GM21390 (cell line): ENCODE results near the gene TGFB3.
"Not testable (repeated sequence)": the region's sequence is repeated elsewhere in the genome, so short reads cannot be mapped to it uniquely, and the experiment has no call there.

Source experiments
- ATAC-seq: cut with Tn5 transposase; IDR thresholded peaks from one replicate; pipeline ENCODE4 v1.9.1; 2021; ENCODE audit not compliant: unreplicated experiment

The TGFB3 gene

DNA sequence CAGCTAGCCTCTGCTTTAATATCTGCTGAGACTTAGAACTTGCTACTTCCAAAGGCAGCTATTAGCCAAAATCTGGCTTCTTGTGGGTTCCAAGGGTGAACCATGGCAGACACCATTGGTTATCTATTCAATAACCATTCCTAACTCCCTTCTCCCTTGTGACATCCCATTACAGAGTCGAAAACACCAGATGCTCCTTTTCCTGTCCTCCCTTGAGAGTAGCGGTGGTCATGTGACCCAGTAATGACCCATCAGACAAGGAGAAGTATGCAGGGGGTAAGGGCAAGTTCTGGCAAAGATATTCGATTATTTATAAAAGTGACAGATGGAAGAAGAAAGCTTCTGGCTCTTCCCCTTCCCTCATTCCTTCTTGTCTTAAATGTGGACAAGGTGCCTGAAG lies 20.1 kb downstream of the TGFB3 start:
- no peak for ATAC-seq

- peak; percentile 89 for ATAC-seq
Observed at GRCh38 chr14:75960231-75960630, 21.6 kb downstream of the TGFB3 start.

DNA sequence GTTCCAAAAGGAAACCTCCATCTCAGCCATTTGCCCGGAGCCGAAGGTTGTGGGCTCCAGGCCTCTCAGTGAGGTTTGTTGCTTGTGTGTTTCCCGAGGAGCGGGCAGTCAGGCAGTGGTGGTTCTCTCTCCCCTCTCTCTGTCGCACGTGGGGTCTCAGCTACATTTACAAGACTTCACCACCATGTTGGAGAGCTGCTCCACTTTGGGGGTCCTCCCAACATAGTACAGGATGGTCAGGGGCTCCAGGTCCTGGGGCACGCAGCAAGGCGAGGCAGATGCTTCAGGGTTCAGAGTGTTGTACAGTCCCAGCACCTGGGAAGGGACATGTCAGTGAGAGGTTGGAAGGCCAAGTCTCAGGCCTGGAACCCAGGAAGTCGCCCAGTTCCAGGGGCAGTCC lies 22.8 kb downstream of the TGFB3 start:
- no peak for ATAC-seq

GRCh38 chr14:75952489-75952888 lies 29.3 kb downstream of the TGFB3 start:
- ATAC-seq: no peak

- ATAC-seq: no peak
Observed at GRCh38 chr14:75946785-75947184, 35.0 kb downstream of the TGFB3 start.

GRCh38 chr14:75944607-75945241 lies 37.1 kb downstream of the TGFB3 start:
- no peak for ATAC-seq

- ATAC-seq: no peak
Observed at GRCh38 chr14:75941030-75941429, 40.8 kb downstream of the TGFB3 start.

DNA sequence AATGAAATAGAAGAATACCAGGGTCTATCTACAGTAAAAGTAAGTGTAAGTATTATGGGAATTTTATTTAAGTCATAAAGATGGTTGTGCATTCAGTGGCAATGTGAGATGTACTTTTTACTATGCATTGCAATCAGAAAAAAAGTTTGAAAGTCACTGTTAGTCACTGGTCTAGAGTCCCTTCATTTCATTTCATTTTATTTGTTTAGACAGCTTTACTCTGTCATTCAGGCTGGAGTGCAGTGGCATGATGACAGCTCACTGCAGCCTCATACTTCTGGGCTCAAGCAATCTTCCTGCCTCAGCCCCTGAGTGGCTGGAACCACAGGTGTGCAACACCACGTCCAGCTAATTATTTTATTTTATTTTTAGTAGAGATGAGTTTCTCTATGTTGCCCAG lies 42.6 kb downstream of the TGFB3 start:
- no peak for ATAC-seq

DNA sequence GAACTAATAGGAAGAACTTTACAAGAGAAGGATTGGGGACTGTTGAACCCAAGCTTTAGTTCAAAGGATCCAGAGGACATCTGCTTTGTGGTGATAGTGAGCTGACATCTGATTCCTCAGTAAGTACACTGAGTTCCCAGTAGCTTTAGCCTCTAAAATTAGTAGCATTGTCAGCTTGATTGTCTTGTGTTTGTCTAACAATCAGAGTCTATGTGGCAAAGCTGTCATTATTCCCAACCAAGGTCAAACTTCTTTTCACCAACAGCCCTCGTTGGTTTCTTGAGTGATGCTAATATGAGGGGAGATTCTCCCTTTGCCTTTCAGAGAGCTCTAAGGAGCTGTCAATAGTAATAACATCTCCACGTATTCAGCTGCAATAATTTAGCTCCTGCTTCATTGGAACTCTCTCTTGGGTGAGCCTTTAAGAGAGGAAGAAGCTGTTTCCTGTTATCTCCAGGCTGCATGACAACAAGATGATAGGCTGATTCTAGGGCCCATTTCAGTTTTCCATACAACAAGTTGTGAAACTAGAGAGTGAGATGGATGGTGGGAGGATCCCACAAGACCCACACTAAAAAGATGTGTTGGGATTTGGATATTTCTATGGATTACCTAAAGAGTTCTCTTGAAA lies 46.7 kb downstream of the TGFB3 start:
- no peak for ATAC-seq

GRCh38 chr14:75933712-75934296 lies 48.0 kb downstream of the TGFB3 start:
- no peak for ATAC-seq

GRCh38 chr14:75928690-75929181 lies 53.1 kb downstream of the TGFB3 start:
- ATAC-seq: no peak

GRCh38 chr14:75927564-75928087 lies 54.2 kb downstream of the TGFB3 start:
- ATAC-seq: no peak

DNA sequence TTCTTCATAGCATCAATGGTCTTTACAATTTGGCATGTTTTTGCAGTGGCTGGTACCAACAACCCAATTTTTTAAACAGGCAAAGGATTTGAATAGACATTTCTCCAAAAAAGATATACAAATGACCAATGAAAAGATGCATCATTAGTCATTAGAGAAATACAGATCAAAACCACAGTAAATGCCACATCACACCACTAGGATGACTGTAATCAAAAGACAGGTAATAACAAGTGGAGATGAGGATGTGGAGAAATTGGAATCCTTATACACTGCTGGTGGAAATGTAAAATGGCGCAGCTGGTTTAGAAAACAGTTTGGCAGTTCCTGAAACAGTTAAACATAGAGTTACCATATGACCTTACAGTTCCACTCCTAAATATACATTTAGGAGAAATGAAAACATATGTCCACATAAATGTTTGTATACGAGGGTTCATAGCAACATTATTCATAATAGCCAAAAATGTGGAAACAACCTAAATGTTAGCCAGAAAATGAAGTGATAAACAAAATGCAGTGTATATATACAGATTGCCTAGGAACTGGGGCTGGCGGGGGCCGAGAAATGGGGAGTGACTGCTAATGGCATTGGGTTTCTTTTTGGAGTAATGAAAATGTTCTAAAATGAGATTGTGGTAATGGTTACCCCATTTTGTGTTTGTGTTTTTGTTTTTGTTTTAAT lies 55.2 kb downstream of the TGFB3 start:
- no peak for ATAC-seq

- ATAC-seq: not testable (repeated sequence)
Observed at GRCh38 chr14:75925141-75925840, 56.5 kb downstream of the TGFB3 start.

GRCh38 chr14:75920421-75920820 lies 61.4 kb downstream of the TGFB3 start:
- ATAC-seq: not testable (repeated sequence)

DNA sequence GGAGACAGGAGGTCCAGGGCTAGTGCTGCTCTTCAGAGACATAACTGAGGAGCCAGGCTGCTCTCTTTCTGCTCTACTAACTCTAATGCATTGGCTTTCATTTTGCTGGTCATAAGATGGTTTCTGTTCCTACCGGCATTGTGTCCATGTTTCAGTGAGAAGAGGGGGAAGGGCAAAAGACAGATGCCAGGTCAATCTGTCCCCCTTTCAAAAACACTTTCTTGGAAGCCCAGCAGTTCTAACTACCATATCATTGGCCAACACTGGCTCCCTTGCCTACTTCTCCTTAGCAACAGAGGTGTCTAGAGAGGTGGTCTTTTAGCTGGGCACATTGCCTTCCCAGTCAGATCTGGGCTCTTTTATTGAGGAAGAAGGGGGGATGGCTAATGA lies 63.9 kb downstream of the TGFB3 start:
- ATAC-seq: no peak

GRCh38 chr14:75917322-75917945 lies 64.4 kb downstream of the TGFB3 start:
- no peak for ATAC-seq

- no peak for ATAC-seq
Observed at GRCh38 chr14:75915045-75915444, 66.8 kb downstream of the TGFB3 start.

GRCh38 chr14:75913183-75913582 lies 68.6 kb downstream of the TGFB3 start:
- ATAC-seq: no peak

GRCh38 chr14:75911883-75912282 lies 69.9 kb downstream of the TGFB3 start:
- ATAC-seq: no peak

DNA sequence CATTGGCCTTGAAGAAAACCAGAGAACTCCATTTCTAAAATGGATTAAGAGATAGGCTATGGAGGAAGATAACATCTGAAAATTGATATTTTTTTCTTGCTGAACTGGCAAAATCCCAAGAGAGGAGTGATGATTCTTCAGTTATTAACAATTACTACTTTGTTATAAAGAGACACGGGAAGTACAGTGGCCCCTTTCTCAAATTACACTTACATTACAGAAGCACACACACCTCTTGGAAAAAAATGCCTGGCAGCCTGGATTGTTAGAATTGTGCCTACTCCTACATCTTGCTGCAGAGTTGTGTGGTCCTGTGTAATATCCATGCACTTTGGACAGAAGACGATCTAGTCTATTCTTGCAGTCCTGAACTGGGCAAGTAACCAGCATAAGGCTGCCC lies 71.7 kb downstream of the TGFB3 start:
- no peak for ATAC-seq
